Activated T-cell treated with anti-CD3 and anti-CD28 coated beads for 48 hours (primary cell): ENCODE results near the gene MAPK12.

Source experiments
- DNase-seq: peaks from one replicate; pipeline ENCODE4 v3.0.0-alpha.2; 2020; ENCODE audit warnings: low read depth

MAPK12 gene

GRCh38 chr22:50299785-50300619, 38.5 kb upstream of the MAPK12 start:
- DNase-seq: no peak

DNA sequence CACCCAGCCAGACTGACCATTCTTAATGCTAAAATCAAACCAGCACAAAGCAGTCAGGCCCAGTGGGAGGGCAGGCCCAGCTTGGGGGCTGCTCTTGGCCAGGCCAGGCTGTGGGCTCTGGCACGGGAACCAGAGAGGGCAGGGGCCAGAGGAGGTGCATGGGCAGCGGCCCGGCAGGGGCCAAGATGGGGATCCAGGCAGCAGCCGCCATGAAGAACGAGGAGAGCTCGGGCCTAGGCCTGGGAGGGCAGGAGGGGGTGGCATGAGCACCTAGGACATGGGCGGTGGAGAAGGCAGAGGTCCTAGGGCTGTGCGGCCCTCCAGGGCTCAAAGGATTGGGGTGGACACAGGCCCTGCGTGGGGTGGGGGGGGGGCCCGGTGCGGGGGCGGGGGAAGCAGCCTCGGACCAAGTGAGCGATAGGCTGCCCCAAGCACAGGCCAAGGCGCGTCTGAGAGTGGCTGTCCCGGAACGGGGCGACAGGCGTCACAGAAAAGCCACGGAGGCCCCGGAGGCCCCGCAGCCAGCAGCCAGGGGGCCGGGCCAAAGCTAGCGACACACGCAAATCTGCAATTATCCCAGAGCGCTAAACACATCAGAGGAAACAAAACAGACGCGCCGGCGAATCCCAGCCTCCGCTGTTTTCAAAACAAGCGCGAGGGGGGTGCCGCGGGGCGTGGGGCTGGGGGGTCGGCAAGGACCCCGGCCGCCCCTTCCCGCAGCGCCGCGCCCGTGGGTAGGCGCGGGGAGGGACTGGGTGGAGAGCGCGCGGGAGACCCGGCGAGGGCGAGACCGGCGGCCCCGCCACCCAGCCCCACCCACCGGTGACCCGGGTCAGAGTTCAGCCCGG, 37.7 kb upstream of the MAPK12 start:
- no peak for DNase-seq

- no peak for DNase-seq
Observed at GRCh38 chr22:50298266-50298637, 36.8 kb upstream of the MAPK12 start.

DNA sequence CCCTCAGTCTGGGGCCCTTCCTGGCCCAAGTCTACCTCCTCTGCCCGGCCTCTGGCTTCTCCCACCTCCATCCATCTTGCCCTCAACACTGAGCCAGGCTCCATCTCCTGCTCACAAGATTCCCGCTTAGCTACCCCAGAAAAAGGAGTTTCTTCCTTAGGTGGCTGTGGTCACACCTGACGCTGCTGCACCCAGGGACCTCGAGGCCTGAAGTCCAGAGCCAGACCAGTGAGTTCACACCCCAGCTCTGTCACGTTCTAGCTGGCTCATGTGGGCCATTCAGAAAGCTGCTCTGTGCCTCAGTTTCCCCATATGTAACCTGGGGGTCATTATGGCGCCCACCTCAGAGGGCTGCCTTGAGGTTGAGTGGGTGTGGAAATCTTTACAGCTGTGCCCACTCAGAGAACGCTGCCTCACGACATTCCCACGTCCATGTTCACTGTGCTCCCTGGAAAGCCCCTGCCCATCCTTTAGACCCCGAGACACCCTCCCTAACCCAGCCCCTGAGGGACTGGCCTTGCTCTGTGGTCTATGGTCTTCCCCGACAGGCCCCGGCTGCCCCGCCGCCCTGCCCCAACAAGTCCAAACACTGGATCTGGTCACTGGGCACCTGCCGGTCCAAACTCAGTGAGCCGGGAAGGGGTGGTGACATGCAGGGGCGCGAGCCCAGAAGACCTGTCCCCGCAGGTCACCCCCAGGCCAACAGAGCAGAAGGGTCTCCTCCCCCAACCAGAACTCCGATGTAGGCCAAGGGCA, 36.2 kb upstream of the MAPK12 start:
- no peak for DNase-seq

GRCh38 chr22:50296658-50297490, 35.4 kb upstream of the MAPK12 start:
- DNase-seq: no peak

- DNase-seq: no peak
Observed at GRCh38 chr22:50294319-50294656, 32.8 kb upstream of the MAPK12 start.

DNA sequence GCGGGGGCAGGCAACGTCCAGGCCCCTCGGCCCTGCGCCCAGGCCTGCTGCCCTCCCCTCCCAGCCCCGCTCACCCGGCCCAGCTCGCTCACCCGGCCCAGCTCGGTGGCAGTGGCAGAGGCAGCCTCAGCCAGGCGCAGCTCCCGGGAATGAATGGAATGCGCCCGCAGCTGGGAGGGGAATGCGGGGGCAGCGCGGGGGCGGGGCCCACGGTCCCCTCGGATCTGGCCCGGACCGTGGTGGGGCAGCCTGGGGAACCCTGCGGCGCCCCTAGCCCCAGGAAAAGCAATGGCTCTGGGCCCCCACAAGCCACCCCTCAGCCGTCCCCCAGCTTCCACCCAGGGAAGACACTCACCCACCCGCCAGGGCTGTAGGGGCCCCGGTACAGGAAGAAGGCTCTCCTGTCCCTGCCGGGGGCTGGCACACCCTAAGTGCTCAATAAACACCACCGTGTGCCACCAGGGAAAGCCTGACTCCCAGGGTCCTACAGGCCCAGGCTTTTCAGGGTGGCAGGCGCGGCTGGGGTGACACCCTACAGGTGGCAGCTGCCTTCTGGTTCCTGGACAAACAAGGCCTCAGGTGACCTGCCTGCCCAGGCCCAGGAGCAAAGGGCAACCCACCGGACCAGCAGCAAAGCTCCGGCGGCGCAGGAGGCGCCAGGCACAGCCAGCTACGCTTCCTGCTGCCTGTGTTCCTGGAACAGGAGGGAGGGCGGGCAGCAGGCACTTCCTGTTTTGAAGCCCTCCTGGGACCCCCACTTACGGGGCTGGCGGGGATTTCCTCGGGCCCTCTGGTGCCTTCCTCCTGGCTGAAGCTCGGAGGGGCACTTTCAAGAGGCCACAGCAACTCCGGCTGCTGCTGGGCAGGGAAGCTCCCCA, 32.2 kb upstream of the MAPK12 start:
- no peak for DNase-seq

DNA sequence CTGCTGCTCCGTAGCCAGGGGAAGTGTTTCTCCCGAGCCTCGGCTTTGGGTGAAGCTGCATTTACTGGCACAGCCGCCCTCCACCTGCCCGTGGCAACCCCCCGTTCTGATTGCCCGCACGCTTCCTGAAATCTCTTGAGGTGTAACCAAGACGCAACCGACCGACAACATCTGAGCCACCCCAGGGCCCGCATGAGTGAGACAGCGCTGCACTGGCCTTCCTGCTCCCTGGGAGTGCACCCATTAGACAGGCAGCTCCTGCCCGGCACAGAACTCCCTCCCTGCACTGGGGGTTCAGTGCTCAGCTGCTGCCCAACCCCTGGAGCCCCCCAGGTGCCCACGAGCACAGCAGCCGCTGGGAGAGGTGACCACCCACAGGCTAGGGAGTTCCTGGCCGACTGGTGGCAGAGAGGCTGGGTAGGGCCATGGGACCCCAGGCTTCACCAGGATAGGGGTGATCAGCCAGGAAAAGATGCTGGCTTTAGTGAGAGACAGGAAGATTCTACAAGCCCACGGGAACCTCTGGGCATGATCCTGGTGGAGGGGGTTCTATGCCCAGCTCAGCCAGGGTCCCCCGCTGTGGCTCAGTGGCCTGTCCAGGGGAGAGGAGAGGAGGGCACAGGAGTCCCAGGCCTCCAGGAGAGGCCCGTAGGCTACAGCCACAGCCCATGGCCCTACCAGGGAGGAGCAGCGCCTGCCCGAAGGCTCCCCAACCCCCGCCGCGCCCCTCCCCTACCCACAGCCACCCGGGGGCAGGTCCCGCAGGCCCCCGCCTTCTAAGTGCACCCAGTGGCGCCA, 31.4 kb upstream of the MAPK12 start:
- DNase-seq: no peak

DNA sequence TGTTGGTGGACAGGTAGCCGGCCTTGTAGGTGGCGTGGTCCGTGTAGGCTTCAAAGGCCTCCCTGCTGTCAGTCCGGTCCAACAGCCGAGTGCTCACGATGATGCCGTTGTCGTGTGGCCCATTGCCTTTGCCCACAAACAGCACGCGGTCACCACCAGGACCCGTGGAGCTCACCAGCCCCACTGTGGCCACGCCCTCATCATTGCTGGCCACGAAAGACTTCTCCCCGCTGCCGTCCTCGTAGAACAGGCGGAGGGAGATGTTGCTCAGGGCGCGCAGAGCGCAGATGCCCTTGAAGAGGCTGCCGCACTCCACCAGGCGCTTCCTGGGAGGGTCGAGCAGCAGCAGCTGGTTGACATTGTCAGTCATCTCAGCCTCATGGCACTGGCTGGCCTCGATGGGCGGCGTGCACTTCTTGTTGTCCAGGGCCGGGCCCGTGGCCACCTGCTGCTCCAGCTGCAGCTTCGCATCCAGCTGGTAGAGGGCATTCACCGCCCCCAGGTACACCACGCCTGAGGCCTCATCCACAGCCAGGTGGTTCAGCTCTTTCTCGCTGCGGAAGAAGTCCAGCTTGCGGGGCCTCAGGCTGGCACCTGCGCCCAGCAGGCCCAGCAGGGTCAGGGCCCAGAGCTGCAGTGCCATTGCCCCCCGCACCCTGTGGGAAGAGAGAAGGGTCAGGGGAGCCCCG, 28.6 kb upstream of the MAPK12 start:
- DNase-seq: no peak

DNA sequence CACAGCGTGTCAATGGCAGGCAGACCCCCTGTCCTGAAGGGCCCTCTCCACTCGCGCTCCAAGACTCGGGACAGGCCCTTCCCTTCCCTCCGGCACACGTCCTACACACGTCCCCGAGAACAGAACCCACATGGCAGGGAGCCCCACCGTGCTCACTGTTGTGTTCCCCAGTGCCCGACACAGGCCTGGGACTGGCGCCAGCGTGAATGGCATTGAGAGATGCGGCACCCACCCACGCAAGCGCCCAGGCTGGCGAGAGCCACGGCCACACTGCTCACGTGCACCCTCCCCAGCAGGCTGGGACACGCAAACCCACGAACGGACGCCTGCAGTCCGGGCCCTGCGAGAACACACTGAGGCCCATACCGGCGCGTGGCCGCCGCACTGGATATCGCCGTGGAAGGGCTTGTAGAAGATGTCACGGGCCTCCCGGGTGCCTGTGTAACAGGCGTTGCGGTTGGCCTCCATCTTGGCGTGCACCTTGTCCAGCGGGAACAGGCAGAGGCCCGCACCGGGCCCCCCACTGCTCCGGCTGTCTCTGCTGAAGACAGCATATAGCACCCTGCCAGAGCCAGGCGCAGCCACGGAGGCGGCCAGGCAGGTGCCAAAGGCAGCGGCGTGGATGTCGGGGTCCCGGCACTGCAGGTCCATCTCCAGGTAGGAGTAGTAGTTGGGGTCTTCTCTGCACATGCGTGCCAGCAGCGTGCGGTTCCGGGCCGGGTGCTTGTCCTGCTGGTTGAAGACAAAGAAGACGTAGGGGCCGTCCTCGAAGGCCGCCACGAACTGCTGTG, 27.9 kb upstream of the MAPK12 start:
- no peak for DNase-seq

- no peak for DNase-seq
Observed at GRCh38 chr22:50287731-50288130, 26.2 kb upstream of the MAPK12 start.

DNA sequence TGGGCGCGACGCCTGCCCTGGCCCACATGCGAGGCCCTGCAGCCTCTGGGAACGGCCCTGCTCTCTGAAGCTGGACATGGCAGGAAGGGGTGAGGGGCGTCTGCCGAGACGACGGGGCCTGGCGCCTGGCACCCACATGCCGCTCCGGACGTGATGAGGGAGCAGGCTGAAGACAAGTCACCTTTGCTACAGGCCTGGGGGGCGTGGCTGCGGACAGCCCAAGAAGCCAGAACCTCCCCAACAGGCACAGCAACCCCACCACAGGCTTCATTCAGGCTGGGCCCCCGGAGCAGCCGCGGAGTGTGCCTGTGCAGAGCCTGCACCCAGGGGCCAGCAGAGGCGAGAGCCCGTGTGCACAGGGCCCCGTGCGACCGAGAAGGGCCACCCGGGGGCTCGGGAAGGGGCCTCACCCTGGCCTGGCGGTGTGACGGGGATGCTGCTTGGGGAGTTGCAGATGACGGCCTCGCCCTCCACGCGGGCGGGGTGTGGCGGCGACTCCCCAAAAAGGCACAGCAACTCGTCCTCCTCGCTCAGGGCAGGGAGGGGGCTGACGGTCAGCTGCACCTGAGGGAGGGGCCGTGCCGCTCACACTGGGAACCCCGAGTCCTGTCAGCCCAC, 25.3 kb upstream of the MAPK12 start:
- DNase-seq: no peak

- DNase-seq: no peak
Observed at GRCh38 chr22:50286275-50286674, 24.8 kb upstream of the MAPK12 start.

- DNase-seq: no peak
Observed at GRCh38 chr22:50285568-50286229, 24.2 kb upstream of the MAPK12 start.

GRCh38 chr22:50284479-50284878, 23.0 kb upstream of the MAPK12 start:
- DNase-seq: no peak

DNA sequence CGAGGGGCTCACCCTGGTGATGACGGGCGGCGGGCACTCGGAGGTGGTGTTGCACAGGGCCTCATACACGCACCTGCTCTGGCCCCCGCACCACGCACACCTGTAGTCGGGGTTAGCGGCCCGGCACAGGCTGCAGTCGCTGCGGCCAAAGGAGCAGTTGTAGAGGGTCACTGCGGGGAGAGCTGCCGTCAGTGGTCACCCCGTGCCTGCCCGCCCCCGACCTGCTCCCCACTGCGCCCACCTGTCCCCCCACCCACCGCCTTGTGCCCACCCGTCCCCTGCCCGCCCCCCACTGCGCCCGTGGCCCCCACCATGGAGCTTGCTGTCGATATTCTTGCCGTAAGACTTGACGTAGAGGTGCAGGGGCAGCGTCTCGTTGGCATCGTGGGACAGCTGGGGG, 22.3 kb upstream of the MAPK12 start:
- DNase-seq: no peak

GRCh38 chr22:50282361-50283155, 21.1 kb upstream of the MAPK12 start:
- no peak for DNase-seq
